ENCODE measurements around the gene PLA2G4F.
A peak's percentile ranks its signal among the peaks of the same experiment; 100 is the strongest.

Gene PLA2G4F

DNA sequence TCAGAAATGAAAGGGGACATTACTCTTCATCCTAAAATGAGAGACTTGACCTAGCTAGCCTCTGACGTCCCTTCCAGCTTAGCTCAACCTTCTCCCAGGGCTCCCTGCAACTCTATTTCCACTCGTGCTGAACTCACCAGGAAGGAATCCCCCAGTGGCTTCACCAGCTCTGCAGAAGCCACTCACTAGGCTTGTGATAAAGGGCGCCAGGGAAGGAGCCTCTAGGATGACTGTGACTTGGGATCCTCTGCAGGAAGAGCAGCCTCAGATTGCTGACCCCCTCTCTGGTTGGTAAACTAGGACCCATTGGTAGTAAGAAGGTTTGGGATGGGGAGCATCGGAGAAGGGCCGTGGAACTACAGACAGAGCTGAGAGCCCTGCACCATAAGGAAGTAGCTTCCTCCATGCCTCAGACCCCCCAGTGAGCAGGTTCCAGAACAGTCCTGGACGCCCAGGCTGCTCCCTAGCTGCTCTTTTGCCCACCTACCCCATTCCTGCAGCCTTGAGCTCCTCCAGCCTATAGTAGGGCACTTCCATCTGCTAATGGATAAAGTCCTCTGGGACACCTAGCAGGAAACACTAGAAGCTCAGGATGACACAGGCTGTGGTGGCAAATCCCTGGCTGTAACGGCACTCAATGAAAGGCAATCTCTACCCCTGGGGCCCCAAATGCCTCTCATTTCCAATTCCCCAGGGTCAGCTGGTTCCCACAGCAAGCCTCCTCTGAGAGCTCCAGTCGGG is 26.0 kb downstream of the PLA2G4F start:
- no peak for DNase-seq

DNA sequence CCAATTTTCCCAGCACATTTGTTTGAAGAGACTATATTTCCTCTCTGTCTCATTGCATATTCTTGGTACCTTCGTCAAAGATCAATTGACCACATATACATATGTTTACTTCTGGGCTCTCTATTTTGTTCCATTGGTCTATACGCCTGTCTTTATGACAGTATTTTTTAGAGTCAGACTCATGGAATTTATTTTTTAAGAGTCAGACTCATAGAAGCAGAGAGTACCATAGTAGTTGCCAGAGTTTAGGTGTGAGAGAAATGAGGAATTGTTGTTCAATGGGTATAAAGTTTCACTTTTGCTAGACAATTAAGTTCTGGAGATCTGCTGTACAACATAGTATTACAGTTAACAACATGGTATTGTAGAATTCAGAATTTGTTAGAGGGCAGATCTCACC is 27.1 kb downstream of the PLA2G4F start:
- DNase-seq = no peak

DNA sequence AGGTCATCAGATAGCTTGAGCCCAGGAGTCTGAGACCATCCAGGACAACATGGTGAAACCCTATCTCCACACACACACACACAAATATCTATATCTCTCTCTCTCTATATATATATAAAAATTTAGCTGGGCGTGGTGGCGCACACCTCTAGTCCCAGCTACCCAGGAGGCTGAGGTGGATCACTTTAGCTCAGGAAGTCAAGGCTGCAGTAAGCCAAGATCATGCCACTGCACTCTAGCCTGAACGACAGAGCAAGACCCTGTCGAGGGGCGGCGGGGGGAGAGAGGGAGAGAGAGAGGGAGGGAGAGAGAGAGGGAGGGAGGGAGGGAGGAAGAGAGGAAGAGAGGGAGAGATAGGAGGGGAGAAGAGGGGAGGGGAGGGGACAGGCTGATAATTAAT is 28.0 kb downstream of the PLA2G4F start:
- no peak for DNase-seq

DNA sequence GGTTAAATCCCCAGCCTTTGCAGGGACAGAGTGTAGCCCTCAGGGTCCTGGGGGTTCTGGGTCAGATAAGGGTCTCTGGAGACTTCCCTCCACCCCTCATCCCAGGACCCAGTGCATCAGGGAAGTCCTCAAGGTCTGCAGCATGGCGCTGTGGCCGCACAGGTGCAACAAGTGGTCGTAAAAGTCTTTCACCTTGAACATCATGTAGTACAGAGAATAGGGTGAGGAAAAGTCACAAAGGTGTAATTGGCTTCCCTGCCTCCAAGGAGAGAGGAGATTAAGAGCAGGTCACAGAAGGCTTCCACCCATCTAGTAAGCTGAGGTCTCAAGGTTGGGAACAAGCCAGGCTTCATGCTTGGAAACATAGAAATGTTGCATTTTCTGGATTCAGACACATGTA is 32.9 kb downstream of the PLA2G4F start:
- no peak for DNase-seq

DNA sequence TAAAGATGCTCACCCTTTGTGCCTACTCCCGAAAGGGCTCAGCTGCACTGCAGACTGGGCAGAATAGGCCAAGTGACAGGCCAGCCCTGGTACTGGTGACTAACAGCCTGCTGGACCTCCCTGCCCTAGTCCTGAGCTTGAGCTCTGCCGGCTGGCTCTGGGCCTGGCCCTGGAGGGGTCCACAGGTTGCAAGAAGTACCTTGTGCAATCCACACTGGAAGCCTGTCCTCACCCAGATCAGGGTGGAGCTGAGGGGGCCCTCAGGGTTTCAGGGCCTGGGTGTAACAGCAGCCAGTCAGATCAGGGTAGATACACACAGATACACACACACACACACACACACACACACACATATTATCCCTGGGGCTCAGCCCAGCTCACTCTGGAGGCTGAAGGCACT is 34.8 kb downstream of the PLA2G4F start:
- no peak for DNase-seq

DNA sequence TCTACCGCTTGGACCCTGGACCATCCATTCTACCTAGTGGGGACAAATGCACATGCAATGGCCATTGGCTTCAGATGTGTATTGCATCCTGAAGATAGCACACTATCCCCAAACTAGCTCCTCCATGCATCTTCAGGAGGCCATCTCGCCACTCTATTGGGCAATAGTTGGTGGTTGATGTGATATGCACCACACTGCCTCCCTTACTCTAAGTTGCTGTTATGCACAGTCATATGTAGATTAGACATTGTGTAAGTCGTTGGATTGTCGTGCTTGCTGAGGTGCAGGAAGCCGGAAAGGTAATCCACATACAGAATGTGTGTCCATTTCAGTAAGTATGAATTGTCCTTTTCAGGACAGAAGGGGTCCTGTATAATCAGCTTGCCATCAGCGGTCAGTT is 35.4 kb downstream of the PLA2G4F start:
- no peak for DNase-seq

DNA sequence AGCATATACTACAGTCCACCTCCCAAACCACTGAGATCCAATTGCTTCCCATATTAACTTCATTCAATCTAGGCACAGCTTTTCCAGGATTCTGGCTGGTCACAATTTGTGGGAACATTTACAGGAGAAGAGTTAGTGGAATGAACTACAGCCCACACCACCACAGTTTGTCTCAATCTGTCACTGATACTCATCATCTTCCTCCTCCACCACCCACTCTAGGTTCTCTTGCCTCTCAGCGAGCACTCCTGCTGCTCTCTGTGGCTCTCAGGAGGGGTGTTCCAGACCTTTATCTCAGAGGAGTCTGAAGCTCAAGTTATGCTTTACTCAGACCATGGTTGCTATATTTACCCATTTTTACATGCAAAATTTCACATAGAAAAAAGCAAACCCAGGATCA is 36.2 kb downstream of the PLA2G4F start:
- DNase-seq = no peak

DNA sequence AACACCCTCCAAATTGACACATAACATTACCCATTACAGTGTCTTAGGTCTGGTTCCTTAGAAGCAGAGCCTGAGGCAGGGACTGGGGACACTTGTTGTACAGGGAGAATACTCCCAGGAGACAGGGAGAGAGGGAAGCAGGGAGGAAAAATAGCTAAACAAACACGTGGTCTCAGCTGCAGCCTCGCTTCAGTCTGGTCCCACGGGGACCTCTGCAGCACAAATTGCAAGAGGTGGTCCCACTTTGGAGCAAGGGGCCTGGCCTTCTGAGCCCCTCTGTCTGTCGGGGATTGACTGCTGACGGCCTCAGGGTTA is 37.0 kb downstream of the PLA2G4F start:
- DNase-seq = no peak

DNA sequence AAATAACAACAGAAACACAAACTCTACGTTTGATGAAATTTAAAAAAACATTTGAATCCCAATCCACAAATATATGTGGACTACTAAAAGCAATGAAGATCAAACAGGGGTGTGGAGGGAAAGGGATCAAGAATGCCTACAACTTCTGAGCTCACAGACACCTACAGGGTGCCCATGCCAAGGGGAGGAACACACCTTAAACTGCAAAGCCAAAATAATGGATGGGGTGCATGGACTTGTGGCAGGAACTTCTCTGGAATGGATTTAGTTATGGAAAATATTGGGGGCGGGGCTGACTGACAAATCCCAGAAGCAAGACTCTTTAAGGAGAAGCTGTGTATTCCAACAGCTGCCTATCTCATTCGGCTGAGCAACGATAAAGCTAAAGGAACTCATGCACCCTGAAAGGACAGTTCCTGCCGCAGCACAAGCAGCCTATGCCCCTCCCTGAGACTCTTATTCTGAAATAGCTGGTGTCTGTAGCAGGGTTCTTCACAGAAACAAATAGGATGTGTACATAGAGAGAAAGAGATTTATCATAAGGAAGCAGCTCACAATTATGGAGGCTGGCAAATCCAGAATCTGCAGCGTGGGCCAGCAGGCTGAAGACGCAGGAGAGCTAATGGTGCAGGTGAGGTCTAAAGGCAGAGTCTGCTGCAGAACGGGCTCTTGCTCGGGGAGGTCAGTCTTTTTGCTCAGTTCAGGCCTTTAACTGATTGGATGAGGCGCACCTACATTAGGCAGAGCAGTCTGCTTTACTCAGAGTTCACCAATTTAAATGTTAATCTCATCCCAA is 37.6 kb downstream of the PLA2G4F start:
- peak in 1 of 5 donors; percentile 14 for DNase-seq

DNA sequence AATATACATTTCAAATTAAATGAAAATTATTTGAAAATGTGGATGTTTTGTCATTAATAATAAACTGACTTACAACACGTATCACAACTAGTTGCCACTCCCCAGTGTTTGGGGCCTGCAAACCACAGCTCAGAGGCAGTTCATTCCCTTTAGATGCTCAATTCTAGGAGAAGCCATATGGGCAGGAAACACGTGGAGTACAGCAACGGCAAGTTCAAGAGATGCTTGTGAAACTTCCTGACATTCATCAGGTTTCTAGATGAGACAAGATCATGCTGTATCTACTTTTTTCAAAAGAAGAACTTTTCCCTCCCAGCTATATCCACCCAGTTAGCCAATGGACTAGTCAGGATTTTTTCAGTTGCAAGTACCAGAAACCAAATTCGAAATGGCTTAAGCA is 44.5 kb downstream of the PLA2G4F start:
- DNase-seq = peak in 1 of 5 donors; percentile 25

DNA sequence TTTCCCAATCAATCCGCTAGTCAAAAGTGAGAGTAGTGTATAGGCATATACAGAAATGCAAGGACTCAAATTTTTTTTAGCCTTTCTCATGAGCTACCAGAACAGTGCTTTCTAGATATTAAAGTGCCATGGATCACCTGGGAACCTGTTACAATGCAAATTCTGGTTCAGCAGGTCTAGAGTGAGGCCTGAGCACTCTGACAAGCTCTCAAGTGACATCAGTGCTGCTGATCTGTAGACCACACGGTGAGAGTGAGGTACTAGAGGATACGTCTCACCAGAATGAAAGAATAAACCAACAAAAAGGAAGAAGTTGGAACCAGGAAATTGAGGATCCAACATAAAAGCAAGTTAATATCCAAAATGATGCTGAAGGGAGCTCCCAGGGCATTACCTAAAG is 46.1 kb downstream of the PLA2G4F start:
- DNase-seq = no peak

DNA sequence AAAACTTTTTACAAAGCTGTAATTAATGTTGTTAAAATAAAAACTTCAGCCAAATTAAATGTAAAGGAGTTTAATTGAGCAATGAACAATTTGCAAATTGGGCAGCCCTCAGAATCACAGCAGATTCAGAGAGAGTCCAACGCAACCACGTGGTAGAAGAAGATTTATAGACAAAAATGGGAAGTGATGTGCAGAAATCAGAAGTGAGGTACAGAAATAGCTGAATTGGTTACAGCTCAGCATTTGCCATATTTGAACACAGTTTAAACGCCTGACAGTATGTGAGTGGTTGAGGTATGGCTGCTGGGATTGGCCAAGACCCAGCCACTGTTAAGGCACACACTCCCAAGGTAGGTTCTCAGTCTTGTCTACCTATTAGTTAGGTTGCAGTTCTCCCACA is 47.6 kb downstream of the PLA2G4F start:
- DNase-seq = no peak

DNA sequence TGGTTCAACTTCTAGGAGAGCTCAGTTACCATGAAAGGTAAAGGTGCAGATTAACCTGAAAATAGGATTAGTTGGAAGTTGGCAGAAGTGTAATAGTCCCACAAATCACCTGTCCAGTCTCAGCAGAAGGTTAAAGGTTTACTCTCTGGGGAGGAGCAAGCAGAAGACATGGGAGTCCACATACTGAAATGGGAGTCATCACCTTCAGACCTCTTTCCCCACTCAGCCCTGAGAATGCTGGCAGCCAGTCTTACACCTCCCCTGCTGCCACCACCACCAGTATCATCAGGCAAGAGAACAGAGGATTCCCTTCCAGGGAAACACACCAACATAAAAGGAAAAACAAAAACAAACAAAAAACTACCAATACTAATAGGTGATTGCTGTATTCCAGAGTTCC is 48.2 kb downstream of the PLA2G4F start:
- DNase-seq = no peak

DNA sequence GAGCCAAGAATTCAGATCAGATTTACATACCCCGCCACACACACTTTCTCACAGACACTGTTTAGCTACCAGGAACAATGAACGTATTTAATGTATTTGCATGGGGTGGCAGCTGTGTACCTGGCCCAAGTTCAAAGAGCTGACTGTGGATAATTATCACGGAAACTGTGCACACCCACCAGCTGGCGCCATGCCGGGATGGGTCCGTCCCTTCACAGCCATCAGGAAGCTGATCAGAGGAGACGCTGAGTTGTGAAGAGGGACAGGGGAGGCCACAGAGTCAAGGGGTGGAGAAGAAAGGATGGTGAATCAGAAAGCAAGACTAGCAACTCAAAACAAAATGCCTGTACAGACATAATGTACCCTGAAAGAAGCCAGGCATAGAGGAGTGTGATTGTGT is 49.0 kb downstream of the PLA2G4F start:
- no peak for DNase-seq

DNA sequence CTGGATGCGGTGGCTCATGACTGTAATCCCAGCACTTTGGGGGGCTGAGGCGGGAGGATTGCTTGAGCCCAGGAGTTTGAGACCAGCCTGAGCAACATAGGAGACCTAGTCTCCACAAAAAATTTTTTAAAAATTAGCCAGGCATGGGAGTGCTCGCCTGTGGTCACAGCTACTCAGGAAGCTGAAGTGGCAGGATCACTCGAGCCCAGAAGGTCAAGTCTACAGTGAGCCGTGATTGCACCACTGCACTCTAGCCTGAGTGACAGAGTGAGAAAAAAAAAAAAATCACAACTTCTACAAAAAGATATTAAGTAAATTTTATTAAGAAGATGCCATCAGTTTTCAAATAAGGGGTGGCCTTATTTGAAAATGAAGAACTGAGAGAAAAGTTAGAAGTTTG is 50.1 kb downstream of the PLA2G4F start:
- no peak for DNase-seq

DNA sequence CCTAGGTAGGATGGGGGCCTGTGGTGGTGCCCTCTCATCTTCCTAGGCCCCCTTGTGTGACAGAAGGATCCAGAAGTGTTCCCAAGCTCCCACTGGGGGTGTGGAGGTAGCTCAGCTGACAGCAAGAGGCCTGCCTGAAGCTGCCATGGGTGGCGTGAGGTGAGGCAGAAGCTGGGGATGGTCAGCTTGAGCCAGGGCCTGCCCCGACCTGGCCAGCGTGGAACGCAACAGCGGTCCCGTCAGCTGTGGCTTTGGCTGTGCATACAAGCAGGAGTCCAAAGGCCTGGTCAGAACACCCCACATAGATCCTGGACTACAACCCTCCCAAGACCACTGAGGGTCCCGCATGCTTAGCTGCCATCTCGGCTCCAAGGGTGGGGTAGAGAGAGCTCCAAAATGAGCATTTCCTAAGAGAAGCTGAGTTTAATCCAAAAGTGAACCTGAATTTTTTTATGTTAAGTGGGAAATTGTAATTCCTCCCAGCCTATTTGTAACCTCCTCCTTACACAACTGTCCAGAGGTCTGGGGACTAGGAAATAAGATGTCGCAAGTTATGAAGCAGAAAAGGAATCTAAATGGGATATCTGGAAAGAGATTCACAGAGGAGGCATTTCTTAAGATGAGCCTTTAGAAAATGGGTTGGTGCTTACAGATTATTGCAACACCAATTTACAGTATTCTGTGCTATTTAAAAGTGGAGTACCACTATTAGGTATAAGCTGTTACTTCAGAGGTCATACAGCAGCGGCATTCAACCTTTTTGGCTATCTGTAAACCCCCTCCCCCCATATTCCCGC is 52.1 kb downstream of the PLA2G4F start:
- DNase-seq = no peak

DNA sequence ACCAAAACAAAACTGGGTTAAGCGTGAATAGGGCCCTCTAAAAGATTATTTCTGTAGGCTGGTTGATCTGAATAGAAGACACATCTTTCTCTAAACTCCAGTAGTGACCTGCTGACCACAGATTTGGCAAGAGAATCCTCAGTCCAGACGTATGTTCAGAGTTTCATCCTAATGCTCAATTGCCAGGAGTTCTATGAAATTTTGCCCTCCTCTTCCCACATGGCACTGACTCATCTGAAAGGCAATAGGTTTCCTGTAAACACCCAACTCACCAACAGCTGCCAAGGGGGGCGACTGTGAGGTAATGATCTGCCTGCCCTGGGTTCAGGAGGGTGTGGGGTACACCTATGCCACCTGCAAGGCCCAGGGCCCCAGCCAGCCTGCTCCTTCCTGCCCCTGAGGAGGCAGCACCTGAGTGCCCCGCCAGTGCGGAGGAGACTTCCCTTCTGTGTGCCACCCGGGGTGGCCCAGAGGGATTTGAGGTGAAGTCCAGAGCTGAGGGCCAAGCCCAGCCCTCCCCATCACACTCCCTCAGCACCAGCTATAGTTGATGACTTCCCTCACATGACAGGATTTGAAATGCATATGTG is 53.7 kb downstream of the PLA2G4F start:
- no peak for DNase-seq

DNA sequence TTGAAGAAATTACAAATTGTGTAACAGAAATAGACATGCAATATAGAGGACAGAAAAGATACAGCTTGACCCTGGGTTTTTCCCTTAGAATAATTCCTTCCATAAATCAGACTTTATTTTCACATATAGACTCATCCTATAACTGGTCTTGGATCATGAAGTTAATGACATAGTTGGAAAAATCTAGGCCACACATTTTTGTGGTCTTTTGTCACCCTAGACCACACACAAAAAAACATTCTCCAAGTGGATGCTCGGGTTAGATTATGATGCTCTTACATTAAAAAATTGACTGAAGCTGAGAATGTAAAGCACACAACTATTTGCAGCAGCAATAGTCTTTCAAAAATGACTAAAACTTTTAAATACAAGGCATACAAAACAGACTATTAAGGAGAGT is 54.6 kb downstream of the PLA2G4F start:
- no peak for DNase-seq

DNA sequence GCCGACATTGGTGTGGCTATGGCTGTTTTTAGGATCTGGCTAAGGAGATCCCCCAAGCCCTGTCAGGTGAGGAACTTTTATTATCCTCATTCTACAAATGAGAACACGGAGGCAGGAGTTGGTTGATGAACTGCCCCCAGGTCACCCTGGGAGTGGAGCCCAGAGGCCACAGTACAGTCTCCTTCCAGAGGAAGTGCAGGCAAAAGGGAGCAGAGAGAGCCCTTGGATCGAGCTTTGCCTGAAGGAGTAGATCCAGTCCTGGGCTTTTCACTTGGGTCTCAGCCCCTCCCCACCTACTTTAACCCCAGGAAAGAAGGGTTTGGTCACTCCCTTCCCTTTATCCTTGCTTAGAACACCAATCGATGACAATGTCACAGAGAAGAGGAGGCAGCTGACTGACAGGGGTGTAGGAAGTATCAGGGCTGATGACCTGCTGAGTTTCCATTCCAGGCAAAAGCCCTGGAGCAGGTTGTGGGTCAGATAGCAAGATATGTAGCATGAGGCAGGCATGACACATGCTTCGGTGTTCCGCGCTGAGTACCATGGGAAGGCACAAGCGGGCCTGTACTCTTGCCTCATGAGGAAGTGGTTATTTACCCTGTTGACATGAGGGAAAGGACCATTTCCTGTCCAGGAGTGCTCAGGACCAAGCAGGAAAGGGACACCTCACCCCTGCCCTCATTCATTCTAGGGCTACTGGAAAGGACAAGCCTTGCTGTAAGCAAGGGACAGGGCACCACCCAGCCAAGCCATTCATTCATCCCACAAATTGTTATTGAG is 56.2 kb downstream of the PLA2G4F start:
- no peak for DNase-seq

DNA sequence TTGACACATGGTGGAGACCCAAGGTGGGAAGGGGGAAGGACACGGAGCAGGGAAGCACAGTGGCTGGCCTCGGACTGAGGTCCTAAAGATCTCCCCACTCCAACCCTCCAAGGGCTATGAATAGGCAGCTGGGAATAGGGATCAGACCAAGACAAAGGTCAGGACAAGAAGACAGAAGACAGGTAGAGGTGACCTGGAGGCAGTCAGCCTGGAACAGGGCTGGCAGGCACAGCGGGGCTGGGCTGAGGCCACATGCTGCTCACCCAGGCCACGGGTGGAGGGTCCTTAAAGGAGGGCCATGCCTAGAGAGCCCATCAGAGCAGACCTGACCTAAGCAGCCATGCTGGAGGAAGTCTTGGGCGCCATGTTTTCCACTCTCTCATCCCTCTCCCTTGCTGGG is 59.4 kb downstream of the PLA2G4F start:
- DNase-seq = no peak

DNA sequence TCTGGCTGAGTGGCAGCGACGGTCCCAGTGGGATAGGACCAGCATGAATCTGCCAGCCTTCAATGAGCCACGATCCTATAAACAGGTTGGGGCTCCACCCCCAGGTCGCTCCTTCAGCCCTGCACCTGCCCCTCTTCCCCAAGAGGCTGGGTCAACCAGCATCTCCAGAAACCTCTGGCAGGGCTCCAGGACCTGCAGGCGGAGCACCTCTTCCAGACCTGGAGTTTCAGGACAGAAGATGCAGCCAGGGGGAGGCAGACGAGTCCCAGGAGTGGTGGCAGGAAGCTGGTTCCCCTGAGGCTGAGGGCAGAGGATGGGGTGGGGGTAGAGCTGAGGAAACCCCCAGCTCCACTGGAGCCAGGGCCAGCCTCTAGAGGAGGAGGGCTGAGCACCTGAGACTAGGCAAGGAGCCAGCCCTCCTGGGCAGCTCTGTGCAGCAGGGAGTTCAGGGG is 61.9 kb downstream of the PLA2G4F start, which contains the start of gene PLA2G4D:
Gene PLA2G4D, minus strand, starts transcription at position 51 of the 452 bp plus-strand sequence. CDS start 103 bp downstream, outside the sequence.
- DNase-seq = no peak

DNA sequence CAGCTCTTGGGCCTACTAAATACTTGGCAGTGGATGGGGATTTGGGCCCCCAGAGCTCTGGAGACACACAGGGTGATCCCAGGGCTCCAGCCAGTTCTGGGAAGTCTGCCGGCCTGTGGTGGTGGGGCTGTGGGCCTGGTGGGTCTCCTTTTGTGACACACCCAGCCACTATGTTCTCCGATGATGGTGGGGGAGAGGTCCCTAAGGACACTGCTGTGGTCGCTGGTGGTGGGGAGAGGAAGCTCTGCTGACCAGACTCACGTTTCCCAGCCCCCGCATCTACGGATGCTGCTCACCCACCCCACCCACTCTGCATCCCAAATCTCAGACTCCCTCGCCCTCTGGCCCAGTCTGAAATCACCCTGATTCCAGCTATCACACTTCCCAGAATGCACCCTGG is 62.5 kb downstream of the PLA2G4F start:
- DNase-seq = no peak
